NB4 (cell line): ENCODE data around the gene ASCC2.

Experiments
- DNase-seq: peaks from one replicate; pipeline ENCODE4 v3.0.0; 2010; ENCODE audit warnings: low read depth
- H3K4me3 ChIP-seq: one replicate; pipeline ENCODE4 v1.5.1; 2011; ENCODE audit warnings: mild to moderate bottlenecking, low read depth, low read length, moderate library complexity
- MYC ChIP-seq: IDR thresholded peaks from 2 replicates; pipeline ENCODE4 v1.6.1; 2011; ENCODE audit warnings: low read depth, low read length
- POLR2A ChIP-seq: IDR thresholded peaks from 2 replicates; pipeline ENCODE4 v1.6.1; 2011; ENCODE audit warnings: mild to moderate bottlenecking; ENCODE audit not compliant: insufficient read length; ENCODE audit errors: extremely low read depth
- TF ChIP-seq, protein P1 (sequence below): IDR thresholded peaks from one replicate; pipeline ENCODE4 v1.5.1; 2012; ENCODE audit warnings: low read depth, low read length
- TF ChIP-seq, protein P2 (sequence below): IDR thresholded peaks from 2 replicates; pipeline ENCODE4 v1.6.1; 2011; ENCODE audit warnings: low read depth, low read length

The ASCC2 gene

DNA sequence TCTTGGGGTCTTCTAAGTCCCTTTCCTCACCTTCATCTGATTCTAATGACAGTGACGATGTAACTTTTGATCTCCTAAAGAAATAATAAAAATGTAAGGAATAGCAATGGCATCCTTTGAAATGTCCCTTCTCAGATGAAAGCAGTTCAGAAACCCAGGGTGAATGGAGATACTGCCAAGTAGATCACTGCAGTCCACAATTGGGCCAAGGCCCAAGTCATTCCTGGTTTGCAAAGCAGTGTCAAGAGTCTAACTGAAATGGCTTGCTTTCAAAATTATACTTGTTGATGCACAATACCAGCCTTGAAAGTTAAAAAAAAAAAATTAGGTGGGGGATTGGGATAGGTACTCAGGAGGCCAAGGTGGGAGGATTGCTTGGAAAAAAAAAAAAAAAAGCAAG lies 20.4 kb downstream of the ASCC2 start:
- no peak overlapping the region for H3K4me3 ChIP-seq
- TF ChIP-seq, protein P1, sequence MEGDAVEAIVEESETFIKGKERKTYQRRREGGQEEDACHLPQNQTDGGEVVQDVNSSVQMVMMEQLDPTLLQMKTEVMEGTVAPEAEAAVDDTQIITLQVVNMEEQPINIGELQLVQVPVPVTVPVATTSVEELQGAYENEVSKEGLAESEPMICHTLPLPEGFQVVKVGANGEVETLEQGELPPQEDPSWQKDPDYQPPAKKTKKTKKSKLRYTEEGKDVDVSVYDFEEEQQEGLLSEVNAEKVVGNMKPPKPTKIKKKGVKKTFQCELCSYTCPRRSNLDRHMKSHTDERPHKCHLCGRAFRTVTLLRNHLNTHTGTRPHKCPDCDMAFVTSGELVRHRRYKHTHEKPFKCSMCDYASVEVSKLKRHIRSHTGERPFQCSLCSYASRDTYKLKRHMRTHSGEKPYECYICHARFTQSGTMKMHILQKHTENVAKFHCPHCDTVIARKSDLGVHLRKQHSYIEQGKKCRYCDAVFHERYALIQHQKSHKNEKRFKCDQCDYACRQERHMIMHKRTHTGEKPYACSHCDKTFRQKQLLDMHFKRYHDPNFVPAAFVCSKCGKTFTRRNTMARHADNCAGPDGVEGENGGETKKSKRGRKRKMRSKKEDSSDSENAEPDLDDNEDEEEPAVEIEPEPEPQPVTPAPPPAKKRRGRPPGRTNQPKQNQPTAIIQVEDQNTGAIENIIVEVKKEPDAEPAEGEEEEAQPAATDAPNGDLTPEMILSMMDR: no peak
- DNase-seq: no peak

DNA sequence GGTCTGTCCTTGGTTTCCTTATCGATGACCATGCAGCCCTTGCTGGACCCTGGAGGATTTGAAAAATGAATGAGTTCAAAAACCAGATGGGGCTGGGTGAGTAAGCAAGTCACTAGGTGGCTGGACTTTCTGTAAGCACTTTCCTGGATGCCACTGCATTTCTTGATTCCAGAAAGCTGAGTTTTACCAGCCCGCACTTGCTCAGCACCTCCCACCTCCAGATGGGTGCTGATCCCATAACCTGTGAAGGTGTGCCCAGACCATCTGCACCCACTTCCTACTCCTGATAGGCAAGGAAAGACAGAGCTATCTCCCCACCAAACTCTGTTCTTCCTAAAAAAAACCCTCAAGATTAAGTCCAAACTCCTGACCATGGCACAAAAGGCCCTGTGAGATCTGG lies 21.1 kb downstream of the ASCC2 start:
- DNase-seq: no peak
- no peak overlapping the region for H3K4me3 ChIP-seq
- TF ChIP-seq, protein P1: no peak

DNA sequence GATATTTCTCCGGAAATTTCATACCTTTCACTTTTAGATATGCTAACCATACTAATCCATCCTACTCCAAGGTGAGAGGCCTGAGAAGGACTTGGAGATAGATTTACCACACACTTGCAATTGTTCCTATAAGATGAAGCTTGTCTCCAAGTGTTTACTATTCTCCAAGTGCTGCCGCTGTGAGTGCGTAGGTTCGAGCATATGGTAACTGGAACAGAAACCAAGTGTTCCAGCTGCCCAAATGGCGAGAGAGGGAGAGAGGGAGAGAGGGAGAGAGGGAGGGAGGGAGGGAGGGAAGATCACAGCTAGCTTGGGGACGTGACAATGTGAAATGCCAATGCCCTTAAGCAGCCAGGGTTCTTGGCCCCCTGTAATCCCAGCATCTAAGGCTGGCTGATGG lies 21.5 kb downstream of the ASCC2 start:
- no peak overlapping the region for H3K4me3 ChIP-seq
- DNase-seq: no peak
- TF ChIP-seq POLR2A (no peak), MYC (no peak)
- TF ChIP-seq, protein P1: no peak
- TF ChIP-seq, protein P2, sequence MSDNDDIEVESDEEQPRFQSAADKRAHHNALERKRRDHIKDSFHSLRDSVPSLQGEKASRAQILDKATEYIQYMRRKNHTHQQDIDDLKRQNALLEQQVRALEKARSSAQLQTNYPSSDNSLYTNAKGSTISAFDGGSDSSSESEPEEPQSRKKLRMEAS: no peak

DNA sequence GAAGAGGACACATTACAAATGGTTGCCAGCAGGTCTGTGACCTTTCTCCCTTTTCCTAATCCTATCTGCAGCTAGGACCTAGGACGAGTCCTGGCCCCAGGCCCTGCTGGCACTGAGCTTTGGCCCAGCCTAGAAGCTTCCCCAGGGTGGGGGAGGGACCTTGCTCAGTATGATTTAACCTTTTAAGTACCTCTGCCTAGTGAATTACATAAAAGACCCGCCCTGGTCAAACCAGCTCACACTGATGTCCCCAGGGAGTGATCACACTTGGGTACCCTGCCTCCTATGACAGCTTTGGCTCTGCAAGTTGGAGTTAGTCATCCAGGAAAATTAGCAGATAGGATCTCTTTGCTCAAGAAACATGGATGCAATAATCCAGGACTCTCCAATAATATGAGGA lies 21.9 kb downstream of the ASCC2 start:
- no peak overlapping the region for H3K4me3 ChIP-seq
- TF ChIP-seq MYC (no peak), POLR2A (no peak)
- TF ChIP-seq, protein P2: no peak
- TF ChIP-seq, protein P1: no peak
- DNase-seq: no peak

DNA sequence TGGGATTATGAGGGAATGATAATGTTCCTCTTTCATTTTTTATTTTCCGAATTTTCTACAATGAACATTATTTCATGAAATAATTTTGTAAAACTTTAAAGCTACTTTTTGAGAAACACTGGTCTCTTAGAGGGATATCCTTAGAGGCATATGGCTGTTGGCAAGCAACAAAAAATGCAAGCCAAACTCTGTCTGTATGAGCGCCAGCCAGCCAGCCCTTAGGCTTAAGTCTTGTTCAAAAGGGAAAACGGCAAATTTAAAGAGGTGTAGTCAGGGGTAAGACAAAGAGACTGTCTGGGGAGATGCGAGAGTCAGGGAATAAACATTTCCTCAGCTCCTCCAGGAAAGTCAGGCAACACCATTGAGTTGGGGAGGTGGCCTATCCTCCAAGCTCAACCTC lies 22.5 kb downstream of the ASCC2 start:
- TF ChIP-seq, protein P2: no peak
- TF ChIP-seq, protein P1: no peak
- no peak for TF ChIP-seq POLR2A
- TF ChIP-seq MYC: no peak
- H3K4me3 ChIP-seq: no peak overlapping the region
- DNase-seq: no peak

DNA sequence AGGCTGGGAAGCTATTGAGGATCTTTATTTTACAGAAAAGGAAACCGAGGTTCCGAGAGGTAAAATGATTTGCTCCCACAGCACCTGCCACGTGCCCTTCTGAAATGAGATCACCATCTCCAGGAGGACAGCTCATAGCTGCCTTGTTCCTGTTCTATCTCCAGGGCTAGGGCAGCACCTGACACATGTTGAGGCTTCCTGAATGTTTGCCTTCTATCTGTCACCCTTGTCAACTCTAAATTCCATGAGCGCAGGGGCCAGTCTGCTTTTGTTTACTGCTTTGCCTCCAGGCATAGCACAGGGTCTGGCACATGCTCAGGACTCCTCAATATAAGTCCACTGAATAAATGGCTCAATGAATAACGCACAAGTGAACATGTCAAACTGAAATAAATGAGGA lies 24.1 kb downstream of the ASCC2 start:
- TF ChIP-seq, protein P1: no peak
- no peak for TF ChIP-seq MYC
- TF ChIP-seq, protein P2: no peak
- no peak for TF ChIP-seq POLR2A
- no peak overlapping the region for H3K4me3 ChIP-seq
- DNase-seq: no peak
